ENCODE data around the gene PGBD1.

DNA sequence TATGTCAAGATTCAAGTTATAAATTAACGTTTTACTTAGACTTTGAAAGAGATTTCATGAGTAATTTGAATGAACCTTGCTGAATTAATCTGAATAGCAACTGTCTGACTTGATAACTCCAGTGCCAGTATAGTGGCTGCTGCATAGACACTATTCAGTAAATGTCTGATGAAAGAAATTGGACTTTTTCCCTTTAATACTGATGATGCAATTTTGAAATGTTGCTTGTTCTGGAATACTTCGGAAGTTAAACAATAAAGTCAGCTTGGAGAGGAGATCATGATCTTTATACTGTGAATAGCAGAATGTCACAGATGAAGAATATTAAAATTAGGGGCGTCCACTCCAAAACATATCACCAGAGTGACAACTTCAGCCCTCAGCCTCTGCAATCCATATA is 3.6 kb upstream of the PGBD1 start:
- no peak for TF ChIP-seq CTCF (IDR thresholded peaks at IDR 0.05)
- no peak for TF ChIP-seq POLR2AphosphoS5 (IDR thresholded peaks at IDR 0.05)
- TF ChIP-seq POLR2A (IDR thresholded peaks at IDR 0.05), result no peak

Data from upper lobe of left lung (tissue), 4 donors.